ENCODE results near the gene HIF1AN.

GRCh38 chr10:100501423-100501822 is 34.3 kb upstream of the HIF1AN start:
- no peak for TF ChIP-seq CTCF (IDR thresholded peaks at IDR 0.05)
- no peak for TF ChIP-seq POLR2A (IDR thresholded peaks at IDR 0.05)

All from Peyer's patch (tissue), 4 donors.